Activated CD8-positive, alpha-beta T cell treated with anti-CD3 and anti-CD28 coated beads for 36 hours (primary cell): ENCODE data around the gene HFM1. TPM values are rescaled to one million over a fixed set of nuclear protein-coding genes. Genes with fewer than 3 reads are reported as not detected.
A peak's percentile ranks its signal among the peaks of the same experiment; 100 is the strongest.

Experiments used
- ATAC-seq: fragments of 200-7000 bp; cut with Tn5 transposase; one replicate; pipeline ENCODE4 v1.10.0; 2021; ENCODE audit warnings: mild to moderate bottlenecking, moderate library complexity
- CTCF ChIA-PET: fragments of 350-600 bp; sonication (Branson Sonifier 250); formaldehyde crosslinking; loops from one replicate; lab custom pipeline; 2021; ENCODE audit warnings: antibody characterized with exemption; lab: Charles Lee
- POLR2A ChIA-PET: fragments of 350-600 bp; sonication (Branson Sonifier 250); formaldehyde crosslinking; loops from one replicate; lab custom pipeline; 2021; ENCODE audit warnings: antibody characterized with exemption; lab: Charles Lee
- DNase-seq: peaks from one replicate; pipeline ENCODE4 v3.0.0-alpha.2; 2020
- H3K27ac Mint-ChIP-seq: one replicate; pipeline ENCODE4 v1.8.0; 2021; ENCODE audit warnings: mild to moderate bottlenecking, mixed read lengths
- H3K27me3 Mint-ChIP-seq: one replicate; pipeline ENCODE4 v1.8.0; 2021; ENCODE audit warnings: mixed read lengths
- H3K36me3 Mint-ChIP-seq: one replicate; pipeline ENCODE4 v1.8.0; 2021; ENCODE audit warnings: low read depth, mixed read lengths
- H3K4me1 Mint-ChIP-seq: one replicate; pipeline ENCODE4 v1.8.0; 2021; ENCODE audit warnings: low read depth, mixed read lengths
- H3K4me3 Mint-ChIP-seq: one replicate; pipeline ENCODE4 v1.8.0; 2021; ENCODE audit warnings: mild to moderate bottlenecking, moderate library complexity, mixed read lengths
- H3K9me3 Mint-ChIP-seq: one replicate; pipeline ENCODE4 v1.8.0; 2021; ENCODE audit warnings: mixed read lengths
- intact Hi-C: fragments of 100-400 bp; cut with micrococcal nuclease; formaldehyde crosslinking; loops from one replicate; pipeline ENCODE4 v1.10.0; 2022
- total RNA-seq, 2 experiments: library from RNA; stranded (reverse); gene quantifications; one replicate each; pipeline ENCODE4 v1.2.3, GENCODE V29; 2021
- TF ChIP-seq, protein P1 (sequence below): fragments of 200-600 bp; IDR thresholded peaks from one replicate; pipeline ENCODE4 v1.8.0; 2022; ENCODE audit warnings: antibody characterized with exemption, mild to moderate bottlenecking

Gene HFM1
- total RNA-seq, 2 experiments from 2014 or later = 0.47 TPM; not detected in 1

DNA sequence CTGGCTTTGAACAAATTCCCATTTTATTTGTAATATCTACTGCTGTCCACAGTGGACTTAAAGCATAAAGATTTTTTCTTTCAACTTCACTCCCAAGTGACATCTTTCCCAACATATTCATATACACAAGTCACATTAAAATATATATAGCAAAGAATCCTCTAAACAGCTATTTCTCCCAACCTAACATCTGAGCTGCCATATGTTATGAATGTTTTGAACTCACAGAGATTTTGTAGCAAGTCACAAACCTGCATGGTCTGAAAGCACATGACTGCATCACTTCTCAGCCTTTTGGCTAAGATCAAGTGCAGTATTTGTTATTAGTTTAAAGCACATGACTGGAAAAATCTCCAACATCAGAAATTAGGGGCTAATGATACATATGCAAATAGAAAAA lies 7.7 kb upstream of the HFM1 start:
- TF ChIP-seq, protein P1, sequence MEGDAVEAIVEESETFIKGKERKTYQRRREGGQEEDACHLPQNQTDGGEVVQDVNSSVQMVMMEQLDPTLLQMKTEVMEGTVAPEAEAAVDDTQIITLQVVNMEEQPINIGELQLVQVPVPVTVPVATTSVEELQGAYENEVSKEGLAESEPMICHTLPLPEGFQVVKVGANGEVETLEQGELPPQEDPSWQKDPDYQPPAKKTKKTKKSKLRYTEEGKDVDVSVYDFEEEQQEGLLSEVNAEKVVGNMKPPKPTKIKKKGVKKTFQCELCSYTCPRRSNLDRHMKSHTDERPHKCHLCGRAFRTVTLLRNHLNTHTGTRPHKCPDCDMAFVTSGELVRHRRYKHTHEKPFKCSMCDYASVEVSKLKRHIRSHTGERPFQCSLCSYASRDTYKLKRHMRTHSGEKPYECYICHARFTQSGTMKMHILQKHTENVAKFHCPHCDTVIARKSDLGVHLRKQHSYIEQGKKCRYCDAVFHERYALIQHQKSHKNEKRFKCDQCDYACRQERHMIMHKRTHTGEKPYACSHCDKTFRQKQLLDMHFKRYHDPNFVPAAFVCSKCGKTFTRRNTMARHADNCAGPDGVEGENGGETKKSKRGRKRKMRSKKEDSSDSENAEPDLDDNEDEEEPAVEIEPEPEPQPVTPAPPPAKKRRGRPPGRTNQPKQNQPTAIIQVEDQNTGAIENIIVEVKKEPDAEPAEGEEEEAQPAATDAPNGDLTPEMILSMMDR = no peak
- H3K27me3 Mint-ChIP-seq = peaks cover 10% of the 10 kb centered on the region
- CTCF ChIA-PET = interaction anchor here (0.9 kb wide), 1 partner anchor 129 kb away, joined by 3 read pairs; no protein-coding TSS in a partner anchor

DNA sequence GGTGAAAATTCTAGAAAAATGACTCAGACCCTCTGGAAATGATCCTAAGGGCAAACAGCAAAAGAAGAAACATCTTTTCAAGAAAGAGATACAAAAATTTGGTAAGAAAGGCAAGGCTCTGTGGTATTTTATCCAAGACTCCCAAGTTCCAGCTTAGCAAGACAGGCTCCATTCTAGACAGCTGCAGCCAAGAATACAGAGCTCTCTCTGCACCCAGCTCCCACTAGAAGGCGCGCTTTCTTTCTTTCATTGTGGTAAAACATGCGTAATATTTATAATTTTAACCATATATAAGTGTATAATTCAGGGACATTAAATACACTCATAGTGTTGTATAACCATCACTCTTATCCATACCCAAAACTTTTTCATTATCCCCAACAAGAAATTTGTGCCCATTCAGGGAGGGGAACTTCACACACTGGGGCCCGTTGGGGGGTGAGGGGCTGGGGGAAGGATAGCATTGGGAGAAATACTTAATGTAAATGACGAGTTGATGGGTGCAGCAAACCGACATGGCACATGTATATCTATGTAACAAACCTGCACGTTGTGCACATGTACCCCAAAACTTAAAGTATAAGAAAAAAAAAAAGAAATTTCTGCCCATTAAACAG lies 2.2 kb upstream of the HFM1 start:
- no peak overlapping the region for H3K27ac Mint-ChIP-seq
- no peaks in the 10 kb centered on the region for H3K36me3 Mint-ChIP-seq
- peaks cover 28% of the 10 kb centered on the region for H3K27me3 Mint-ChIP-seq
- TF ChIP-seq, protein P1 = no peak
- POLR2A ChIA-PET = interaction anchor here (0.6 kb wide), 1 partner anchor 471 kb away, joined by 3 read pairs; no protein-coding TSS in a partner anchor
- intact Hi-C loops = no loop called here
- H3K4me1 Mint-ChIP-seq = peaks cover 4% of the 10 kb centered on the region
- no peaks in the 10 kb centered on the region for H3K9me3 Mint-ChIP-seq
- DNase-seq = peak; percentile 5
- ATAC-seq = no peak
- CTCF ChIA-PET = interaction anchor here (3.7 kb wide), 1 partner anchor 241 kb away, joined by 11 read pairs; no protein-coding TSS in a partner anchor
- H3K4me3 Mint-ChIP-seq = no peak overlapping the region

More for the DNA sequence above, 7.7 kb upstream of the HFM1 start:
- Mint-ChIP-seq H3K4me1 (no peaks in the 10 kb centered on the region), H3K36me3 (no peaks in the 10 kb centered on the region), H3K4me3 (no peak overlapping the region), H3K9me3 (no peaks in the 10 kb centered on the region), H3K27ac (no peak overlapping the region)
- POLR2A ChIA-PET = no interaction called here
- DNase-seq (no peak), ATAC-seq (no peak)
- intact Hi-C loops = no loop called here

DNA sequence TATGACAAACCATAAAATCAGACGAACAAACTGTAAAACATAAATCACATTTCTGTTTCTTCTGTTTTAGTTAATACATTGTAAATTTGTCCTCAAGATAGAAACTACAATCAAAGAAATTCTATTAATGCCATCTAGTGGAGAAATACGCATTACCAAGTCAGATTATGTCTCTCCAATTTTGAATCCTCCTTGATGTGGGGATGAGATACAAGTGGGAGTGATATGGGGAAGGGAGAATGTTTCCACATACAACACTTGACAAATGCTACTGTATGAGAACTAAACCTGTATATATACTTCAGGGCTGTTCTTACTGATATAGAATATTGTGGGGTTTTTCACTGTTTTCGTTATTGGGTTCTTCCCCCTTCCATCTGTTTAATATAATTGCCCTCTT lies 2.6 kb downstream of the HFM1 start:
- peaks cover 26% of the 10 kb centered on the region for H3K27me3 Mint-ChIP-seq
- no peaks in the 10 kb centered on the region for H3K36me3 Mint-ChIP-seq
- intact Hi-C loops = loop anchor here (5.0 kb wide), 1 partner anchor 120 kb away; no protein-coding TSS in a partner anchor
- H3K4me3 Mint-ChIP-seq = no peak overlapping the region
- no peak for DNase-seq
- no peaks in the 10 kb centered on the region for H3K9me3 Mint-ChIP-seq
- TF ChIP-seq, protein P1 = peak; percentile 70
- ChIA-PET CTCF (no interaction called here), POLR2A (no interaction called here)
- H3K27ac Mint-ChIP-seq = no peak overlapping the region
- ATAC-seq = no peak
- H3K4me1 Mint-ChIP-seq = peaks cover 4% of the 10 kb centered on the region

DNA sequence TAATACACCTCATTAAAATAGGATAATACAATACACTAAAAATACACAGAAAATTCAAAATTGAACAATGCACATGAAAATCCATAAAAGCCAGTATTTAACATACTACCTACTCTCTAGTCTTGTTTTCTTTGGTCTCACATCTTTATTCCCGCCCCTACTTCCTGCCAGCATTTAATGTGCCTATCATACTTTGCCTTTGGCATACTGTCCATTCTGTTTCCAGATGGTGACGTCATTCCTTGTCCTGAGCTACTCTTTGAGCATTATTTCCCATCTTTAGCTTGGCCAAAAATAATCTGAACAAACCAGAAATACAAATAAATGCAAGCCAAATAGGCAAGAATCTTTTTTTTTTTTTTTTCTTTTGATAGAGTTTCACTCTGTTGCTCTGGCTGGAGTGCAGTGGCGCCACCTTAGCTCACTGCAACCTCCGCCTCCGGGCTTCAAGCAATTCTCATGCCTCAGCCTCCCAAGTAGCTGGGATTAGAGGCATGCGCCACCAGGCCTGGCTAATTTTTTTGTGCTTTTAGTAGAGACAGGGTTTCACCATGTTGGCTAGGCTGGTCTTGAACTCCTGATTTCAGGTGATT lies 4.4 kb downstream of the HFM1 start:
- no peak overlapping the region for H3K4me3 Mint-ChIP-seq
- DNase-seq (no peak), ATAC-seq (no peak)
- H3K36me3 Mint-ChIP-seq = no peaks in the 10 kb centered on the region
- ChIA-PET CTCF (no interaction called here), POLR2A (no interaction called here)
- H3K4me1 Mint-ChIP-seq = peaks cover 4% of the 10 kb centered on the region
- intact Hi-C loops = loop anchor here (5.0 kb wide), 1 partner anchor 118 kb away; no protein-coding TSS in a partner anchor
- TF ChIP-seq, protein P1 = no peak
- peaks cover 16% of the 10 kb centered on the region for H3K27me3 Mint-ChIP-seq
- no peaks in the 10 kb centered on the region for H3K9me3 Mint-ChIP-seq
- H3K27ac Mint-ChIP-seq = no peak overlapping the region

DNA sequence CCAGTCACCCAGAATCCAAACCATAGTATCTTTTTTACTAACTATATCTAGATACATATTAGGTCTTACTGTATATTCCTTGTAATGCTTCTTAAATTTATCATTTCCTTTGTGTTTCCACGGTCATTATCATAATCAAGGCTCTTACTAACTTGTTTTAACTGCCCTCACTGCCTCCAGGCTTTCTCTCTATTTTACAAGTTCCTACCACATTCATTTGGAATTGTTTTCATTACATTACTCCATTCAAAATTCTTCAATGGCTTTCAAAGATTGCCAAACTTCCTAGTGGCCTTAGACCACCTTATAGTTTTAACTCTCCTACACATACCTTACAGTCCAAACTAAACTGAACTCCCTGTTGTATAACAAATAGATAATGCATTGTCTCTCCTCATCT lies 6.3 kb downstream of the HFM1 start:
- ATAC-seq = no peak
- POLR2A ChIA-PET = no interaction called here
- H3K36me3 Mint-ChIP-seq = no peaks in the 10 kb centered on the region
- peaks cover 11% of the 10 kb centered on the region for H3K27me3 Mint-ChIP-seq
- no peak overlapping the region for H3K27ac Mint-ChIP-seq
- no peak for DNase-seq
- no peaks in the 10 kb centered on the region for H3K9me3 Mint-ChIP-seq
- intact Hi-C loops = no loop called here
- CTCF ChIA-PET = no interaction called here
- H3K4me3 Mint-ChIP-seq = no peak overlapping the region
- no peaks in the 10 kb centered on the region for H3K4me1 Mint-ChIP-seq
- TF ChIP-seq, protein P1 = no peak
